CD4-positive, alpha-beta T cell treated with Interleukin-2 at 100 ng/mL for 4 hours (primary cell): Measurements from ENCODE around the gene NDUFB3.

ENCODE experiments used
- DNase-seq: peaks from one replicate; pipeline ENCODE4 v3.0.0-alpha.2; 2020; ENCODE audit warnings: low spot score

Gene NDUFB3

GRCh38 chr2:201128933-201129505, 57.2 kb downstream of the NDUFB3 start:
- peak; percentile 71 for DNase-seq

- DNase-seq = peak; percentile 82
Observed at GRCh38 chr2:201130524-201131186, 58.9 kb downstream of the NDUFB3 start.

- DNase-seq = peak; percentile 37
Observed at GRCh38 chr2:201132518-201132917, 60.7 kb downstream of the NDUFB3 start.
